CD1c-positive myeloid dendritic cell (primary cell): ENCODE results near the gene TMEM229B.

Experiments used
- DNase-seq: peaks from one replicate; pipeline ENCODE4 v3.0.0-alpha.2; 2016; ENCODE audit errors: extremely low spot score

Gene TMEM229B

DNA sequence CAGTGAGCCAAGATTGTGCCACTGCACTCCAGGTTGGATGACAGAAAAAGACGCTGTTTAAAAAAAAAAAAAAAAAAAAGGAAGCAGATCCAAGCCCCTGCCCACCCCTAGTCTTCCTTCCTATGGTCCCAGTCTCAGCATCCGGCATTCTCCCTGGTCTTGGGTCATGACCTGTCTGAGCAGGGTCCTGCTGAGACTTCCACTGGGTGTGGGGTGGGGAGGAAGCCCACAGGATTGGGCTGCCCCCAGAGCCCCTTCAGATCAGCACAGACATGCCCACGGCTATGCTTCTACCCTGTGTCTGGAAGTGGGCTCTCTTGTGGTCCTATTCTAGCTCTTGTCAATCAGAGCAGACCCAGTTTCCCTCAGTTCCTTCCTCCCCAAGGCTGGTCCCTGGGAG is 64.0 kb downstream of the TMEM229B start:
- peak; percentile 14 for DNase-seq

DNA sequence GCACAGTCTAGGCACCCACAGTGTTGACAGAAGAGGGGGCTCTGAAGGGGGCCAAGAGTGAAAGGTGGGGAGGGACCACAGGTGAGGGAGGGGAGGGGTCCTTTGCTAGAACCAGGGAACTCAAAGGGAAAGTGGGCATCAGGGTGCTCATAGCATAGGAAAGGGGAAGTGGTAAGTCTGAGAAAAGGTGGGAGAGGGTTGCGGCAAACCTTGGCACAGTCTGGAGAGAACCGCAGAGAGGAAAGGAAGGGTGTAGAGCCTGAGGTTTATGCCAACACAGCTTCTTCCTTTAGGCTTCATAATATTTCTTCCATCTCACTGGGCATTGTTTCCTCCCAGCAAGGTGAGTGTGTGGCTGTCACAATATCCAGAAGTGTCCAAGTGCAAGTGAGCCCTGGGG is 65.1 kb downstream of the TMEM229B start:
- peak; percentile 51 for DNase-seq

GRCh38 chr14:67421356-67422224 is 66.9 kb downstream of the TMEM229B start:
- no peak for DNase-seq
